Stimulated activated CD8-positive, alpha-beta memory T cell treated with anti-CD3 and anti-CD28 coated beads, Interleukin-7, amount 100 ng/mL, for 48 hours (primary cell): ENCODE data around the gene ATXN10.
"Not testable (repeated sequence)": the region's sequence is repeated elsewhere in the genome, so short reads cannot be mapped to it uniquely, and the experiment has no call there.

Source experiments
- DNase-seq, 2 donors: peaks; one replicate each; pipeline ENCODE4 v3.0.0-alpha.2; 2020; ENCODE audit warnings: low read depth in 1 of 2; ENCODE audit errors: extremely low read depth in 1 of 2

The ATXN10 gene

GRCh38 chr22:45671783-45672563, at the start of gene ATXN10:
Gene ATXN10 (plus strand): TSS chr22:45671834. CDS start chr22:45672064, 230 bp downstream.
- peak; percentile 36 to 49 for DNase-seq

- DNase-seq, result no peak
Observed at GRCh38 chr22:45621836-45622600, 49.6 kb upstream of the ATXN10 start.

- not testable (repeated sequence) for DNase-seq
Observed at GRCh38 chr22:45623464-45624145, 48.0 kb upstream of the ATXN10 start.

GRCh38 chr22:45626198-45626651, 45.4 kb upstream of the ATXN10 start:
- DNase-seq, result no peak

- DNase-seq, result no peak
Observed at GRCh38 chr22:45627489-45628233, 44.0 kb upstream of the ATXN10 start.

- no peak for DNase-seq
Observed at GRCh38 chr22:45628515-45628914, 43.1 kb upstream of the ATXN10 start.

- no peak for DNase-seq
Observed at GRCh38 chr22:45629469-45630089, 42.1 kb upstream of the ATXN10 start.

- DNase-seq, result no peak
Observed at GRCh38 chr22:45630436-45630835, 41.2 kb upstream of the ATXN10 start.

- no peak for DNase-seq
Observed at GRCh38 chr22:45631140-45631840, 40.3 kb upstream of the ATXN10 start.

GRCh38 chr22:45631841-45632238, 39.8 kb upstream of the ATXN10 start:
- no peak for DNase-seq

- no peak for DNase-seq
Observed at GRCh38 chr22:45632791-45633515, 38.7 kb upstream of the ATXN10 start.

GRCh38 chr22:45636683-45637082, 35.0 kb upstream of the ATXN10 start:
- no peak for DNase-seq

GRCh38 chr22:45638197-45638596, 33.4 kb upstream of the ATXN10 start:
- no peak for DNase-seq

GRCh38 chr22:45638834-45639746, 32.5 kb upstream of the ATXN10 start:
- no peak for DNase-seq

GRCh38 chr22:45639747-45640102, 31.9 kb upstream of the ATXN10 start:
- no peak for DNase-seq

- DNase-seq, result no peak
Observed at GRCh38 chr22:45640291-45640940, 31.2 kb upstream of the ATXN10 start.

GRCh38 chr22:45640941-45641621, 30.6 kb upstream of the ATXN10 start:
- DNase-seq, result no peak
